ENCODE results near the gene HTR3A. TPM values are rescaled to one million over a fixed set of nuclear protein-coding genes. Genes with fewer than 3 reads are reported as not detected.

The HTR3A gene
- total RNA-seq, 1 experiment from 2014 or later = 0.21 TPM

DNA sequence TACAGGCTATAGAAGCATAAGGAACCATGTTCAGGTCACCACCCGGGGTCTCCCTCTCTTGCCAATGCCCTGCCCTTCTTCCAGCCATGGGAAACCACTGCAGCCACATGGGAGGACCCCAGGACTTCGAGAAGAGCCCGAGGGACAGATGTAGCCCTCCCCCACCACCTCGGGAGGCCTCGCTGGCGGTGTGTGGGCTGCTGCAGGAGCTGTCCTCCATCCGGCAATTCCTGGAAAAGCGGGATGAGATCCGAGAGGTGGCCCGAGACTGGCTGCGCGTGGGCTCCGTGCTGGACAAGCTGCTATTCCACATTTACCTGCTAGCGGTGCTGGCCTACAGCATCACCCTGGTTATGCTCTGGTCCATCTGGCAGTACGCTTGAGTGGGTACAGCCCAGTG, 14.5 kb downstream of the HTR3A start:
- H3K4me1 ChIP-seq (ENCODE audit: control insufficient read depth, insufficient read depth, low read length) = no peaks in the 10 kb centered on the region
- ChIA-PET CTCF (no interaction called here), POLR2A (no interaction called here)
- peaks cover 7% of the 10 kb centered on the region for H3K27me3 ChIP-seq (ENCODE audit: control insufficient read depth, insufficient read depth, low read length)
- no peak for DNase-seq (ENCODE audit: low read depth, low spot score)
- TF ChIP-seq TCF7L2 (IDR thresholded peaks at IDR 0.05; ENCODE audit: low read depth, low read length) (no peak), POLR2AphosphoS5 (IDR thresholded peaks at IDR 0.05; ENCODE audit: low read depth, low read length) (no peak), SIN3A (IDR thresholded peaks at IDR 0.05; ENCODE audit: borderline replicate concordance, insufficient read depth, low read depth, low read length) (no peak)
- TF ChIP-seq, protein P1, sequence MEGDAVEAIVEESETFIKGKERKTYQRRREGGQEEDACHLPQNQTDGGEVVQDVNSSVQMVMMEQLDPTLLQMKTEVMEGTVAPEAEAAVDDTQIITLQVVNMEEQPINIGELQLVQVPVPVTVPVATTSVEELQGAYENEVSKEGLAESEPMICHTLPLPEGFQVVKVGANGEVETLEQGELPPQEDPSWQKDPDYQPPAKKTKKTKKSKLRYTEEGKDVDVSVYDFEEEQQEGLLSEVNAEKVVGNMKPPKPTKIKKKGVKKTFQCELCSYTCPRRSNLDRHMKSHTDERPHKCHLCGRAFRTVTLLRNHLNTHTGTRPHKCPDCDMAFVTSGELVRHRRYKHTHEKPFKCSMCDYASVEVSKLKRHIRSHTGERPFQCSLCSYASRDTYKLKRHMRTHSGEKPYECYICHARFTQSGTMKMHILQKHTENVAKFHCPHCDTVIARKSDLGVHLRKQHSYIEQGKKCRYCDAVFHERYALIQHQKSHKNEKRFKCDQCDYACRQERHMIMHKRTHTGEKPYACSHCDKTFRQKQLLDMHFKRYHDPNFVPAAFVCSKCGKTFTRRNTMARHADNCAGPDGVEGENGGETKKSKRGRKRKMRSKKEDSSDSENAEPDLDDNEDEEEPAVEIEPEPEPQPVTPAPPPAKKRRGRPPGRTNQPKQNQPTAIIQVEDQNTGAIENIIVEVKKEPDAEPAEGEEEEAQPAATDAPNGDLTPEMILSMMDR (IDR thresholded peaks at IDR 0.05) = no peak
- TF ChIP-seq, protein P2, sequence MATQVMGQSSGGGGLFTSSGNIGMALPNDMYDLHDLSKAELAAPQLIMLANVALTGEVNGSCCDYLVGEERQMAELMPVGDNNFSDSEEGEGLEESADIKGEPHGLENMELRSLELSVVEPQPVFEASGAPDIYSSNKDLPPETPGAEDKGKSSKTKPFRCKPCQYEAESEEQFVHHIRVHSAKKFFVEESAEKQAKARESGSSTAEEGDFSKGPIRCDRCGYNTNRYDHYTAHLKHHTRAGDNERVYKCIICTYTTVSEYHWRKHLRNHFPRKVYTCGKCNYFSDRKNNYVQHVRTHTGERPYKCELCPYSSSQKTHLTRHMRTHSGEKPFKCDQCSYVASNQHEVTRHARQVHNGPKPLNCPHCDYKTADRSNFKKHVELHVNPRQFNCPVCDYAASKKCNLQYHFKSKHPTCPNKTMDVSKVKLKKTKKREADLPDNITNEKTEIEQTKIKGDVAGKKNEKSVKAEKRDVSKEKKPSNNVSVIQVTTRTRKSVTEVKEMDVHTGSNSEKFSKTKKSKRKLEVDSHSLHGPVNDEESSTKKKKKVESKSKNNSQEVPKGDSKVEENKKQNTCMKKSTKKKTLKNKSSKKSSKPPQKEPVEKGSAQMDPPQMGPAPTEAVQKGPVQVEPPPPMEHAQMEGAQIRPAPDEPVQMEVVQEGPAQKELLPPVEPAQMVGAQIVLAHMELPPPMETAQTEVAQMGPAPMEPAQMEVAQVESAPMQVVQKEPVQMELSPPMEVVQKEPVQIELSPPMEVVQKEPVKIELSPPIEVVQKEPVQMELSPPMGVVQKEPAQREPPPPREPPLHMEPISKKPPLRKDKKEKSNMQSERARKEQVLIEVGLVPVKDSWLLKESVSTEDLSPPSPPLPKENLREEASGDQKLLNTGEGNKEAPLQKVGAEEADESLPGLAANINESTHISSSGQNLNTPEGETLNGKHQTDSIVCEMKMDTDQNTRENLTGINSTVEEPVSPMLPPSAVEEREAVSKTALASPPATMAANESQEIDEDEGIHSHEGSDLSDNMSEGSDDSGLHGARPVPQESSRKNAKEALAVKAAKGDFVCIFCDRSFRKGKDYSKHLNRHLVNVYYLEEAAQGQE (IDR thresholded peaks at IDR 0.05; ENCODE audit: insufficient read depth in 1 of 2, low read depth in 2 of 2, low read length in 1 of 2) = no peak
- no peaks in the 10 kb centered on the region for H3K36me3 ChIP-seq (ENCODE audit: control insufficient read depth, insufficient read depth, low read length)
- H3K4me3 ChIP-seq (ENCODE audit: low read depth in 2 of 2, low read length in 2 of 2) = no peak overlapping the region
- intact Hi-C loops (cut with micrococcal nuclease; ENCODE audit: unreplicated experiment) = no loop called here
- no peak for ATAC-seq
- in situ Hi-C loops (cut with HindIII; ENCODE audit: low pct_unique_long_range_greater_than_20kb, low sequenced_read_pairs) = no loop called here
- no TSS peak for BruUV-seq (replicated peaks)
- no peaks in the 10 kb centered on the region for H3K9me3 ChIP-seq (ENCODE audit: control insufficient read depth, insufficient read depth, low read depth, low read length)
- H3K27ac ChIP-seq (ENCODE audit: low read length) = no peak overlapping the region

DNA sequence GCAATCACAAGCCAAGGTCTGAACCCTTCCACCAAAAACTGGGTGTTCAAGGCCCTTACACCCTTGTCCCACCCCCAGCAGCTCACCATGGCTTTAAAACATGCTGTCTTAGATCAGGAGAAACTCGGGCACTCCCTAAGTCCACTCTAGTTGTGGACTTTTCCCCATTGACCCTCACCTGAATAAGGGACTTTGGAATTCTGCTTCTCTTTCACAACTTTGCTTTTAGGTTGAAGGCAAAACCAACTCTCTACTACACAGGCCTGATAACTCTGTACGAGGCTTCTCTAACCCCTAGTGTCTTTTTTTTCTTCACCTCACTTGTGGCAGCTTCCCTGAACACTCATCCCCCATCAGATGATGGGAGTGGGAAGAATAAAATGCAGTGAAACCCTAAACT, 15.0 kb downstream of the HTR3A start:
- TF ChIP-seq, protein P2 (IDR thresholded peaks at IDR 0.05; ENCODE audit: insufficient read depth in 1 of 2, low read depth in 2 of 2, low read length in 1 of 2) = no peak
- TF ChIP-seq, protein P1 (IDR thresholded peaks at IDR 0.05) = no peak
- TF ChIP-seq POLR2AphosphoS5 (IDR thresholded peaks at IDR 0.05; ENCODE audit: low read depth, low read length) (no peak), SIN3A (IDR thresholded peaks at IDR 0.05; ENCODE audit: borderline replicate concordance, insufficient read depth, low read depth, low read length) (no peak)
- intact Hi-C loops (cut with micrococcal nuclease; ENCODE audit: unreplicated experiment) (loop anchor here (5.0 kb wide), 1 partner anchor 93 kb away; no protein-coding TSS in a partner anchor), in situ Hi-C loops (cut with HindIII; ENCODE audit: low pct_unique_long_range_greater_than_20kb, low sequenced_read_pairs) (no loop called here)
- ATAC-seq = no peak
- peaks cover 5% of the 10 kb centered on the region for H3K27me3 ChIP-seq (ENCODE audit: control insufficient read depth, insufficient read depth, low read length)
- H3K36me3 ChIP-seq (ENCODE audit: control insufficient read depth, insufficient read depth, low read length) = no peaks in the 10 kb centered on the region
- POLR2A ChIA-PET = no interaction called here
- CTCF ChIA-PET = no interaction called here
- no peak overlapping the region for H3K27ac ChIP-seq (ENCODE audit: low read length)
- no TSS peak for BruUV-seq (replicated peaks)
- DNase-seq (ENCODE audit: low read depth, low spot score) = no peak
- no peak overlapping the region for H3K4me3 ChIP-seq (ENCODE audit: low read depth in 2 of 2, low read length in 2 of 2)
- no peaks in the 10 kb centered on the region for H3K4me1 ChIP-seq (ENCODE audit: control insufficient read depth, insufficient read depth, low read length)
- no peaks in the 10 kb centered on the region for H3K9me3 ChIP-seq (ENCODE audit: control insufficient read depth, insufficient read depth, low read depth, low read length)

All from Panc1 (cell line).